HG02970 (cell line): ENCODE data around the gene STX18.

Experiments used
- ATAC-seq: cut with Tn5 transposase; IDR thresholded peaks from one replicate; pipeline ENCODE4 v1.9.1; 2021; ENCODE audit warnings: mild to moderate bottlenecking, moderate library complexity, moderate number of reproducible peaks; ENCODE audit not compliant: unreplicated experiment, low FRiP score

Gene STX18

GRCh38 chr4:4388836-4389575 lies 152.8 kb downstream of the STX18 start:
- ATAC-seq, result no peak

DNA sequence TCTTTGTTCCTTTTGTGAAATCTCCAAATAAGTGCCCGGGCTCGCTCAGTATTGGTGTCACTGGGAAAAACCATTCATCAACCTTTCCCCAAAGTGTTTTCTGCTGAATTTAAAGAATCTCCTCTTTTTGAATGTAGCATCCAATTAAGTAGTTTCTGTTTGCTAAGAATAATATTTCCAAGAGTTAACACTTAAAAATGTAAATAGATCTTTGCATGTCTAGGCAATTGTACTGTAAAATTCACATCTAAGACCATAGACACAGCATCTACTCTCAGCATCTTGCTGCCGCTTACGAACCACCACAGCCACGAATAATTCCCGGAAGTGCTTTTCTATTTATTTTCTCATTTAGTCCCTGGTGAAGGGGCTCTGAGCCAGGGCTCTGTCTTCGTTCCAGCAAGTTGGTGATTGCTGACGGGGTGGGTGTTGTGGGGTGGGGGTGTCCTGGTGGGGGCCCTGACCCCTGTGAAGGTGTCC lies 153.5 kb downstream of the STX18 start:
- no peak for ATAC-seq

- ATAC-seq, result no peak
Observed at GRCh38 chr4:4387531-4388310, 154.1 kb downstream of the STX18 start.

- no peak for ATAC-seq
Observed at GRCh38 chr4:4386736-4387392, 155.0 kb downstream of the STX18 start, which contains the start of gene NSG1. Gene NSG1, plus strand, starts transcription at chr4:4387102. Its CDS starts 528 bp downstream, at chr4:4387630.

- ATAC-seq, result no peak
Observed at GRCh38 chr4:4386296-4386735, 155.5 kb downstream of the STX18 start.

GRCh38 chr4:4385729-4386295 lies 156.0 kb downstream of the STX18 start:
- no peak for ATAC-seq

GRCh38 chr4:4384837-4385236 lies 157.0 kb downstream of the STX18 start:
- ATAC-seq, result no peak

GRCh38 chr4:4383085-4383484 lies 158.8 kb downstream of the STX18 start:
- no peak for ATAC-seq

DNA sequence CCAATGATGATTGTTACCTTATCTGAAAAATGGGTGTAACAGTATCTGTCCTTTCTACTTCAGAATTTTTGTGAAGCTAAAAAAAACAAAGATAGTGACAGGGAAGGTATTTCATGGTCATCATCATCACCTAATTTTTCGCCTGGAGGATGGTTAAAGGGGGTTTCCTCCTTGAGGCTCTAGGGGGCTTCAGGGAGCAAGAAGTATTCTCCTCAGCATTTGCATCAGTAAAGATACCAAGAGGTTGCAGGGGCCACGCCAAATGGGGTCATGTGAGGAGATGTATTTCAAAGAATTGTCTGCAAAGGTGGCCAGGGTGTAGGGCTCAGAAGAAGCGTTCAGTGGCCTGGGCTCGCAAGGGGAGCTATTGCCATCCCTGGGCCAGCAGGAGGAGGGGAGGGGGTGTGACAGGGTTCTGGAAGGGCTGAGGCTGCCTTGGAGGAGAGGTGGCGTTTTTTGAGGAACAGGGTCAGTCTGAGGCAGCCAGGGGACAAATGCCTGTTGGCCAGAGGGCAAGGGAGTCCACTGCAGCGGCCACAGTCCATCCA lies 162.2 kb downstream of the STX18 start:
- ATAC-seq, result no peak

GRCh38 chr4:4377732-4378460 lies 164.0 kb downstream of the STX18 start:
- ATAC-seq, result no peak

DNA sequence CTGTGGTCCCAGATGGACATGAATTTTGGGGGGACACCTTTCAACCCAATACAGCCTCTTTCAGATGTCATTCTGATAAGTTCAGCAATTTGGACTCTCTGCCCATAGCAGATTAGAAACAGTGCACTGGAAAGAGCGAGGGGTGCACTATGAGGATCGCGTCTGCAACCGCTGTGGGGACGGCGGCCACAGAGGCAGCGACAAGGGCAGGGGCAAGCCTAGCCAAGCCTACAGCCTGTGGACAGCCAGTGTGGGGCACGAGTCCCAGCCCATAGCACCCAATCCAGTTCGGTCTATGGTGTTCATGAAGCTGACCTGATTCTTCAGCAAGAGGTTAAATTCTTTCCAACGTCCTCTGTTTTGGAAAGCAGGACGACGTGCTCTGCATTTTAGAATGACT lies 164.7 kb downstream of the STX18 start:
- ATAC-seq, result no peak

- no peak for ATAC-seq
Observed at GRCh38 chr4:4376074-4376473, 165.8 kb downstream of the STX18 start.

DNA sequence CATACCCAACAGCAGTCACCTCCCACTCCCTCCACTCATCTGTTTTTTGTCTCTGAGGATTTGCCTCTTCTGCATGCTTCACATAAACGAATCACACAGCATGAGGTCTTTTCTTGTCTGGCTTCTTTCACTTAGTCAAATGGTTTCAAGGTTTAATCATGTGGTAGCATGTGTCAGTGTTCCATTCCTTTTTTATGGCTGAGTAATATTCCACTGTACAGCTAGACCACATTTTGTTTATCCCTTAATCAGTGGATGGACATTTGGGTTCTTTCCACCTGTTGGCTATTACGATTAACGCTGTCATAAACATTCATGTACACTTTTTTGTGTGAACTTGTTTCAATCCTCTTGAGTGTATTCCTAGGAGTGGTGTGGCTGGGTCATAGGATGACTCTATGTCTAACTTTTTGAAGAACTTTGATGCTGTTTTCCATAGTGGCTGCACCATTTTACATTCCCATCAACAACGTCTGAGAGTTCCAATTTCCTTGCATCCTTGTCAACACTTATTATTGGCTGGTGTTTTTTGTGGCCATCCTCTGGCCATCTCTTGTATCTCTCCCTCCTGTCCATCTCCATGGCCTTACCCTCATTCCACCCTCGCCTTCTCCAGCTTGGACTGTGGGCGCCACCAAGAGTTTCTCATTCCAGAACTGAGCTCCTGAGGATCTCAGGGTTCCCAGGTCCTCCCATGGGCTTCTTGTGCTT lies 167.3 kb downstream of the STX18 start:
- no peak for ATAC-seq
